NOMO-1 treated with DMSO at 0.1 percent for 48 hours (cell line): ENCODE data around the gene RASA3.

Experiments used
- DNase-seq: peaks from one replicate; lab custom pipeline; 2025; ENCODE audit not compliant: unreplicated experiment; lab: John Stamatoyannopoulos, UW

The RASA3 gene

DNA sequence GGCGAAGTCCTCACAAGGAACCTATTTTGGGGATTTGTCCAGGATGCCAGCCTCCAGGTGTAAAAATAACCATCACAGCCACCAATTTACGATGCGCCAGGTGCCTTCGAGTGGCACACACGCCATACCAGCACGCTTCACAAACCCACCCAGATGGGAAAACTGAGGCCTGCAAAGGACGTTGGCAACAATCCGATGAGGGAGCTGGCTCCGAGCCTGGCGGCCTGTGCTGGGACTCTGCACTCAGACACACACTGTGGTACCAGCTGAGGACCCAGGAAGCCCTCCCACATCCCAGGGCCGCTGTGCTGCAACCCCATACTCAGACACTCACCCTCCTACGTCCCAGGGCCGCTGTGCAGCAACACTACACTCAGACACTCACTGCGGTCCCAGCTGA, 93.5 kb downstream of the RASA3 start:
- no peak for DNase-seq

- DNase-seq, result no peak
These were observed 94.2 kb downstream of the RASA3 start for GRCh38 chr13:114038211-114038613.

- no peak for DNase-seq
These were observed 94.7 kb downstream of the RASA3 start for GRCh38 chr13:114037674-114038073.

DNA sequence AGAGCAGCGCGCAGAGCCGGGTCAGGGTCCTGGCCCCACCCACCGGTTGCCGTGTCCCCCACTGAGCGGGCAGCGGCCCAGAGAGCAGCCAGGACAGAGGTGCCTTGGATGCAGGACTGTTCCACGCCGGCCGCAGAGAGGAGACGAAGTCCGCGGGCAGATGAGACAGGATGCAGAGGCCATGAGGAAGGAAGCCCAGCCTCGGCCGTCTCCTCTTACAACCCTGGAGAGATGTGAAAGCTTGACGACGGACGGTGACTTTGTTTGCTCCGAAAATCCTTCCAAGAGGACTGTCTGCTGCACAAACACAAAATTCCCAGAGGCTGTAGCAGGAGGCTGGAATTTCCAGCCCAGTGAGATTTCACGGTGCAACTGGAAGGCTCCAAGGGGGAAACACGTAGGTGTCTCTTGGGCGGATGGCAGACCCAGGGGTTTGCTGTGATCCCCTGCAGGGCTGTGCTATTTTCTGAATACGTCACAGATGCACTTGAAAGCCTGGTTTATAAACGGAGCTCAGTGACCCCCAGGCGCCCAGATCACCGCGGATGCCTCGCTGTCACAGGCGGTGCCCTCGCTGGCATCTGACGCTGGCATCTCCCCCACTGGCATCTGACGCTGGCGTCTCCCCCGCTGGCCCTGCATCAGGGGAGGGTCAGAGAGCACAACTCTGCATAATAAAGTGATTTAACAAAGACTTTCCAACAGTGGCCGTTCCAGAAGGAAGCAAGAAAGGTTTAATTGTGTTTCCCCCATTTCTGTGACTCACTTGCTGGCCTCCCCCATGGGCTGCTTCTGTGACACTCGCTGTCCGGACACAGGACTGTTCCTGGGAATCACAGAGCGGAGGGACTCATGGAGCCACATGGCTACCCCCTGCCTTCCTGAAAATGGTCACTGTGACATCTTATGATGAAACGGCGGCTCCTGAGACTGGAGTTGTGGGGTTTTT, 96.6 kb downstream of the RASA3 start:
- no peak for DNase-seq

DNA sequence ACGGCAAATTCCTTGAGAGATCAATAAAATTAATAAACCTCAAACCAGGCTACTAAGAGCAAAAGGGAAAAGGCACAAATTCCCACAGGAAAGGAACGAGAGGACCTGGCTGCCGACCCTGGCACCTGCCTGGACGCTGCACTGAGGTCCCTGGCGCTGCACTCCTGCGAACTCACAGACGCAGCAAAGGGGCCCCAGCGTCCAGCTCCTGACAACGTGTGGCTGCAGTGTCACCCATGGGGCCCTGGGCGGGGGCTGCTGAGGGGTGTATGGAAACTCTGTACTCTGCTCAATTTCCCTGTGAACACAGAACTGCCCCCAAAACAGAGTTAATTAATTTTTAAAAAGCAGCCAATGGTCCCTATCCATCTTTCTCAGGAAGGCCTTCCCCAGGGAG, 97.2 kb downstream of the RASA3 start:
- no peak for DNase-seq

GRCh38 chr13:114034481-114034891, 97.9 kb downstream of the RASA3 start:
- DNase-seq, result no peak

- no peak for DNase-seq
These were observed 98.7 kb downstream of the RASA3 start for GRCh38 chr13:114033541-114034315.

DNA sequence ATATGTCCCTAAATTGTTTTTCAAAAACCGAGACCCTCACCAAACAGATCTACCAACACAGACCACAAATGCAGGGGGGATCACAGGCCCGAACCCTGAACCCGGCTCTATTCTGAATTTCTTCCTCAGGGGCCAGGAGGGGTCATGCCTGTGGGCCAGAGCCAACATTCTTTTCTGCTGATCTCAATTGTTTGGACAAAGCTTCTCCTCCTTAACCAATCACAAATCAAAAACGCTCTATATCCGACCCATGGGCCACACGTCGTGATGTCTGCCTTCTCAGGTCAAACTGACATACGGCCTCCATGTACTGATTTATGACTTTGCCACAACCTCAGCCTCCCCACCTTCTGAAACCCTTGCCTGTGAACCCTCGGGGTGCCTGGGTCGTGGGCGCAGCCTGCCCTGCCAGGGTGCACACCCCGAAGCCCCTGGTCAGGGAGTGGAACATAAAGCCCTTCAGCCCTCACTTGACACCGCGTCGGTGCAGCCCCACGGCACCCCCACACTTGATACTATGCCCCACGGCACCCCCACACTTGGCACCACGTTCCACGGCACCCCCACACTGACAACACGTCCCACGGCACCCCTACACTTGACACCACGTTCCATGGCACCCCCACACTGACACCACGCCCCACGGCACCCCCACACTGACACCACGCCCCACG, 100.2 kb downstream of the RASA3 start:
- no peak for DNase-seq

- no peak for DNase-seq
These were observed 100.8 kb downstream of the RASA3 start for GRCh38 chr13:114031631-114032030.

- no peak for DNase-seq
These were observed 101.5 kb downstream of the RASA3 start for GRCh38 chr13:114030666-114031610.

DNA sequence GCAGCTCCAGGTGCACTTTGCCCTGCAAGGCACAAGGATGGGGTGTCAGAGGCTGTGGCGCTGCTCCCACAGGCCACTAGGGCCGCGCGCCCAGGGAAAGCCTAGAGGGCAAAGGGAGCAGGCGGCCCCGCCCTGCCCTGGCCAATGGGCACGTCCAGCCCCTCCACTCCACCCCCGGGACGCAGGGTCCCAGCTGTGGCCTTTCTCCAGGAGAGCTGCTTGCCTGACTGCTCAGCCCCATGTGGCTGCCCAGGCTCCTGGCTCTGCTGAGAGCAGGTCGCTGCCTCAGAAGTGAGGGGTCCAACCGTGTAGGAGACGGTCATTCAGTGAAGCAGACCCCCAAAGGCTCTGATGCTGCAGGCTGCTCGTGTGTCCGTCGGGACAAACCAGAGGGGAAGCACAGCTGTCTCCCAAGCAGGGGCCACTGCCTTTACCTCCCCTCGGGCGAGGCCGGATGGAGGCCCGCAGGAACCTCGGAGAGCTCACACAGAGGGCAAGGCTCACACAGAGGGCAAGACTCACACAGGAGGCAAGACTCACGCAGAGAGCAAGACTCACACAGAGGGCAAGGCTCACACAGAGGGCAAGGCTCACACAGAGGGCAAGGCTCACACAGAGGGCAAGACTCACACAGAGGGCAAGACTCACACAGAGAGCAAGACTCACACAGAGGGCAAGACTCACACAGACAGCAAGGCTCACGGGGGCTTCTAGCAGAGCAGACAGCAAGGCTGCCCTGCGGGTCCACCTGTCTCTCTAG, 102.4 kb downstream of the RASA3 start:
- no peak for DNase-seq

GRCh38 chr13:114027826-114028225, 104.6 kb downstream of the RASA3 start:
- no peak for DNase-seq

DNA sequence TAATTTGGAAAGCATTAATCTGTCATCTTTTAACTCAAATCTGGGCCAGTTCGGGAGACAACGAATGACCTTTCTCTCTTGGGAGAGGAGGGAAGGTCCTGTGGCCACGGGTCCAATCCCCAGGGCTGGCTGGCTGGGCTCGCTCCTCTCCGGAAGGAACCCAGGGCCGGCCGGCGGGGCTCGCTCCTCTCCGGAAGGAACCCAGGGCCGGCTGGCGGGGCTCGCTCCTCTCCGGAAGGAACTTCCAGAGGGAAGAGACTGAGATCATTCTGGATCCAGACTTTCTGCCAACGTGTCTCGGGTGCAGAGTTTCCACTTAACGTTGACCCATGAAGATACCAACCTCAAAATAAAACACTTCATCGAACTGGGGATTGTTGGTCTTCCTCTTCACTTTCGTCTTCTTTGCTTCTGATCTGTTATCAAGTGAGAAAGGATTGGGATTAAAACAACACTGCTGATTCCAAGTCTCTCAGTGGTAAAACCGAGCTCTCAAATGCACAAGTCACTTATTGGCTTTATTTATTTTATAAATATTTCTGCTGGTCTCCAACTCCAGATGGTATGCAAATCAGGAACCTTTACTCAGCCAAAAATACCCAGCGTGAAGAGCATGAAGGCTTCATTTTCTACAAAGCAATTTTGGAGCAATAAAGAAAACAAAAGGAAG, 105.2 kb downstream of the RASA3 start:
- DNase-seq, result no peak

DNA sequence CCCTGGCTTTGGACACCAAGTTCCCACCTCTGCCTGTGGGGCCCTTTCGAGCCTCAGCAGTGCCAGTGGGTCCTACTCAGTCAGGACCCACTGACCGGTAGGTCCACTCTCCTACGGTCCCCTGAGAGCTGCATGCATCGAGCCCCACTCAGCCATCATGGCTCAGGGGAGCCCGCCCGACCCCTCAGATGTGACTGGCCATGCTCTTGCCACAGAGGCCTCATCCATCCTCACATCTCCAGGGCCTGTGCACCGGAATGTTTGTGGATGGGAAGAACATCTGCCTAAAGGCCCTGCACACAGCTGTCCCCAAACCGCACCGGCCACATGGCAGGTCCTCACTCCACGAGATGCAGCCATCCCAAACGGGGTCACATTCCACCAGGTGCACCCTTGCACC, 105.9 kb downstream of the RASA3 start:
- no peak for DNase-seq

DNA sequence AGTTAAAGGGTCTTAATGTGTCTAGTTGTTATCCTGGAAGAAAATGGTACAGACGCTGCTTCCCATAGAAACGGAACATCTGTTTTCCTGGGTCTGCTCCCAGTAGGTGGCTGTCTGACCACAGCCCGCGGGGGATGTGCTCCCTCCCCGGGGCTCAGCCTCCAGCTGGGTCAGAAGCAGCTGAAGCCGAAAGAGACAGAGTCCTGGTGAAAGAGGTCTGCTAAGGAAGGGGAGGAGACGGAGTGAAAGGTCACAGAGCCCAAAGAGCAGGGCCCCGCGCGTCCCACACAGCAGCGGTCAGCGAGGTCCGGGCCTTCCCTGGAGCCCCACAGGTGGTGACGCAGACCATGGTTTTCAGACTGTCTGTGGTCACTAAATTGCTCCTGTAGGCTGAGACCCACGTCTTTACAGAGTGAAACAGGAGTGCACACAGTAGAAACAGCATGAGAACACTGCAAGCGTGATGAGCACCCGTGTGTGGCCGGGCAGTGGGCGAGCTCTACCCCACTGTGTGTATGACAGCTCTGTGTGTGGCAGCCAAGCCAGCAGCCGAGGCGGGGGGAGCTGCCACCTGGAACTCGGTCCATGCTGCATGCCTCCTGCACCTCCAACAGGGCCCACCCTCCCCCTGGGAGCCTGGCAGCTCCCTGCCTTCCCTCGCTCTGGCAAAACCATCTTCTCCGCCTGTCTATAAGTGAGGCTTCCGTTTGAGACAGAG, 106.5 kb downstream of the RASA3 start:
- DNase-seq, result no peak

GRCh38 chr13:114025405-114025713, 107.1 kb downstream of the RASA3 start:
- no peak for DNase-seq

DNA sequence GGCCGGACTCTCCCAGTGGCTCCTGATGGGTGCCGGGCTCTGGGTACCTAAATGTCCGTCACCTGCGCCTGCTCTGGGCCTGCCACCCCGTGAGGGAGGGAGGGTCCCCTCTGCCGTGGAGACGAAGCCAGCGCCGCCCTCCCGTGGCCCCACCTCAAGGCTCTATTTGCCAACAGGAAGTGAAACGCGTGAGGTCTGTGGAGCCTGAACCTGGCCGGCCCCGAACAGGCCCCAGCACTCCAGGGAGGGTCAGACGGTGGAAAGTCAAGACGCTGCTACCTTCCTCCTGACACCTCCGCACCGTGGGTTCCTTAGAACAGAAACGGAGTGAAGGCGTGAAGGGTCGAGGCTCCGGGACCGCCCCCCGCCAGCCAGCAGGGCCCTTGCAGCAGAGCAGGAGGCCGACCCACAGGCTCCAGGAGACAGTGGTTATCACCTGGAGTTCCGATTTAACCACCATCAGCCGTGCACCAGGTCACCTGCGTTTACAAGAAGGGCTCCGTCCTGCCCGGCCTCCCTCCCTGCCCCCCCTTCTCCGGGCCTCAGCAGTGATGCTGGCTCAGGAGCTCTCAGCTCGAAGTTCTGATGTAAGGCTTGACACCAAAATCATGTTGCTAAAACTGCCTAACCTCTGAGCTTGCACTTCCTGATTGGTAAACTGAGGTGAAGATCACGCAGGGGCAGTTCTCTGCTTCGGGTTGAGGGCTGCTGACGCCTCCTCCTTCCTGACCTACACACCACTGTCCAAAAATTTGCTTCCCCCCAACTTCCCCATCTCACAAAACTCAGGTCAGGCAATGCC, 107.6 kb downstream of the RASA3 start:
- peak; percentile 22 for DNase-seq
